AG09309 (cell line): ENCODE data around the gene CDK2.

Experiments
- DNase-seq: peaks from one replicate; pipeline ENCODE4 v3.0.0-alpha.2; 2010; ENCODE audit warnings: low read depth
- H3K4me3 ChIP-seq: 2 replicates; pipeline ENCODE4 v1.5.1; 2011; ENCODE audit warnings: mild to moderate bottlenecking, low read depth, low read length, moderate library complexity; ENCODE audit not compliant: control insufficient read depth
- CTCF ChIP-seq: IDR thresholded peaks from 2 replicates; pipeline ENCODE4 v1.5.1; 2011; ENCODE audit warnings: mild to moderate bottlenecking, low read depth, low read length, inconsistent platforms; ENCODE audit not compliant: insufficient read depth, control insufficient read depth; ENCODE audit errors: missing control alignments

The CDK2 gene

GRCh38 chr12:55972042-55972441, 5.4 kb downstream of the CDK2 start:
- DNase-seq = no peak
- H3K4me3 ChIP-seq = no peak overlapping the region
- TF ChIP-seq CTCF = no peak

- peak overlapping the region; percentile 79 for H3K4me3 ChIP-seq
- TF ChIP-seq CTCF = no peak
- no peak for DNase-seq
These were observed 5.8 kb downstream of the CDK2 start for GRCh38 chr12:55972456-55972855.

- H3K4me3 ChIP-seq = peak overlapping the region; percentile 79
- no peak for TF ChIP-seq CTCF
- DNase-seq = no peak
These were observed 6.4 kb downstream of the CDK2 start for GRCh38 chr12:55972911-55973598.

- no peak for TF ChIP-seq CTCF
- H3K4me3 ChIP-seq = peak within 1 kb of the TSS; percentile 84
- peak; percentile 100 for DNase-seq
These were observed 7.1 kb downstream of the CDK2 start, which contains the start of gene RAB5B for GRCh38 chr12:55973599-55974307. TSS of gene RAB5B (plus strand) at chr12:55974078. CDS start at chr12:55986961, 12,883 bp downstream.

- no peak for TF ChIP-seq CTCF
- no peak for DNase-seq
These were observed 7.7 kb downstream of the CDK2 start for GRCh38 chr12:55974308-55974730.

GRCh38 chr12:55978393-55978792, 11.8 kb downstream of the CDK2 start:
- TF ChIP-seq CTCF = no peak
- no peak overlapping the region for H3K4me3 ChIP-seq

More at GRCh38 chr12:55974308-55974730, 7.7 kb downstream of the CDK2 start:
- H3K4me3 ChIP-seq = peak overlapping the region; percentile 84

More at GRCh38 chr12:55978393-55978792, 11.8 kb downstream of the CDK2 start:
- no peak for DNase-seq
